Dermis microvascular lymphatic vessel endothelial cell (primary cell): Measurements from ENCODE around the gene POU4F2. TPM values are rescaled to one million over a fixed set of nuclear protein-coding genes. Genes with fewer than 3 reads are reported as not detected.
"Not testable (repeated sequence)": the region's sequence is repeated elsewhere in the genome, so short reads cannot be mapped to it uniquely, and the experiment has no call there.

Source experiments
- DNase-seq, 2 donors: peaks; one replicate each; pipeline versions ENCODE4 v3.0.0 to v3.0.0-alpha.2; 2010; ENCODE audit warnings: low read depth in 2 of 2
- total RNA-seq: library from RNA; depleted of rRNA; stranded (reverse); fragments of >200 nt; gene quantifications from 2 replicates; pipeline ENCODE4 v1.2.1, GENCODE V29; 2014

Gene POU4F2
- total RNA-seq, 1 donor from 2014 or later: not detected

GRCh38 chr4:146654687-146655520, 16.2 kb downstream of the POU4F2 start:
- peak in 1 of 2 donors; percentile 22 for DNase-seq

- DNase-seq: no peak
Observed at GRCh38 chr4:146655521-146655856, 16.8 kb downstream of the POU4F2 start.

- DNase-seq: no peak
Observed at GRCh38 chr4:146661367-146661766, 22.7 kb downstream of the POU4F2 start.

GRCh38 chr4:146663968-146664311, 25.2 kb downstream of the POU4F2 start:
- DNase-seq: not testable (repeated sequence)

GRCh38 chr4:146674829-146675570, 36.3 kb downstream of the POU4F2 start:
- no peak for DNase-seq

Other genes starting within 250 kb of the POU4F2 start
- gene SLC10A7, start 117.0 kb upstream of the POU4F2 start, total RNA-seq: 6.5 and 8.7 TPM in 2 replicates